Activated T-cell treated with anti-CD3 and anti-CD28 coated beads, Interleukin-2, amount 50 U/mL, for 4 hours (primary cell): ENCODE measurements around the gene DSTN. TPM values are rescaled to one million over a fixed set of nuclear protein-coding genes. Genes with fewer than 3 reads are reported as not detected.

Experiments used
- ATAC-seq, 2 donors: fragments of 200-7000 bp; cut with Tn5 transposase; one replicate each; pipeline ENCODE4 v1.10.0; 2021
- DNase-seq: peaks from one replicate; pipeline ENCODE4 v3.0.0-alpha.2; 2020
- H3K27me3 Mint-ChIP-seq: one replicate; pipeline ENCODE4 v1.8.0; 2021; ENCODE audit warnings: low read depth, mixed read lengths
- H3K36me3 Mint-ChIP-seq: one replicate; pipeline ENCODE4 v1.8.0; 2022; ENCODE audit warnings: mixed read lengths; ENCODE audit not compliant: insufficient read depth
- H3K4me1 Mint-ChIP-seq: one replicate; pipeline ENCODE4 v1.8.0; 2021; ENCODE audit warnings: low read depth, mixed read lengths
- H3K4me3 Mint-ChIP-seq: one replicate; pipeline ENCODE4 v1.8.0; 2021; ENCODE audit warnings: mild to moderate bottlenecking, moderate library complexity, mixed read lengths
- H3K9me3 Mint-ChIP-seq: one replicate; pipeline ENCODE4 v1.8.0; 2021; ENCODE audit warnings: mixed read lengths
- total RNA-seq, 3 donors: library from RNA; stranded (reverse); gene quantifications; one replicate each; pipeline ENCODE4 v1.2.1, GENCODE V29; 2021

The DSTN gene
- total RNA-seq, 3 donors from 2014 or later: 55.0 to 70.3 (median 63.6) TPM

- H3K4me3 Mint-ChIP-seq: no peak overlapping the region
- H3K4me1 Mint-ChIP-seq: peaks cover 13% of the 10 kb centered on the region
Measured at GRCh38 chr20:17645010-17645409, 75.1 kb downstream of the DSTN start.

GRCh38 chr20:17645546-17646208 lies 75.8 kb downstream of the DSTN start:
- Mint-ChIP-seq H3K9me3 (no peaks in the 10 kb centered on the region), H3K27me3 (no peaks in the 10 kb centered on the region), H3K36me3 (no peaks in the 10 kb centered on the region), H3K4me1 (peaks cover 13% of the 10 kb centered on the region), H3K4me3 (no peak overlapping the region)
- no peak for ATAC-seq
- DNase-seq: no peak

More at GRCh38 chr20:17645010-17645409, 75.1 kb downstream of the DSTN start:
- no peaks in the 10 kb centered on the region for H3K9me3 Mint-ChIP-seq
- no peaks in the 10 kb centered on the region for H3K36me3 Mint-ChIP-seq
- ATAC-seq (no peak), DNase-seq (no peak)
- no peaks in the 10 kb centered on the region for H3K27me3 Mint-ChIP-seq

GRCh38 chr20:17646209-17646960 lies 76.5 kb downstream of the DSTN start:
- Mint-ChIP-seq H3K36me3 (no peaks in the 10 kb centered on the region), H3K9me3 (no peaks in the 10 kb centered on the region), H3K27me3 (no peaks in the 10 kb centered on the region), H3K4me1 (peaks cover 13% of the 10 kb centered on the region), H3K4me3 (no peak overlapping the region)
- ATAC-seq (no peak), DNase-seq (no peak)

- H3K9me3 Mint-ChIP-seq: no peaks in the 10 kb centered on the region
- H3K27me3 Mint-ChIP-seq: no peaks in the 10 kb centered on the region
- ATAC-seq (no peak), DNase-seq (no peak)
- no peak overlapping the region for H3K4me3 Mint-ChIP-seq
- H3K36me3 Mint-ChIP-seq: no peaks in the 10 kb centered on the region
- peaks cover 13% of the 10 kb centered on the region for H3K4me1 Mint-ChIP-seq
Measured at GRCh38 chr20:17646961-17647301, 77.1 kb downstream of the DSTN start.

GRCh38 chr20:17647391-17648314 lies 77.8 kb downstream of the DSTN start:
- Mint-ChIP-seq H3K9me3 (no peaks in the 10 kb centered on the region), H3K27me3 (no peaks in the 10 kb centered on the region), H3K4me1 (peaks cover 13% of the 10 kb centered on the region), H3K4me3 (no peak overlapping the region), H3K36me3 (no peaks in the 10 kb centered on the region)
- ATAC-seq: no peak
- no peak for DNase-seq

GRCh38 chr20:17648315-17648646 lies 78.4 kb downstream of the DSTN start:
- Mint-ChIP-seq H3K4me3 (no peak overlapping the region), H3K36me3 (no peaks in the 10 kb centered on the region), H3K4me1 (peaks cover 13% of the 10 kb centered on the region), H3K27me3 (no peaks in the 10 kb centered on the region), H3K9me3 (no peaks in the 10 kb centered on the region)
- DNase-seq (no peak), ATAC-seq (no peak)

GRCh38 chr20:17648791-17649730 lies 79.2 kb downstream of the DSTN start:
- DNase-seq: peak; percentile 21
- Mint-ChIP-seq H3K4me3 (no peak overlapping the region), H3K4me1 (peaks cover 11% of the 10 kb centered on the region), H3K9me3 (no peaks in the 10 kb centered on the region), H3K36me3 (no peaks in the 10 kb centered on the region), H3K27me3 (no peaks in the 10 kb centered on the region)
- peak; percentile 46 to 57 for ATAC-seq

GRCh38 chr20:17650301-17651128 lies 80.6 kb downstream of the DSTN start:
- H3K4me3 Mint-ChIP-seq: no peak overlapping the region
- ATAC-seq (no peak), DNase-seq (no peak)
- no peaks in the 10 kb centered on the region for H3K9me3 Mint-ChIP-seq
- H3K36me3 Mint-ChIP-seq: no peaks in the 10 kb centered on the region
- H3K27me3 Mint-ChIP-seq: no peaks in the 10 kb centered on the region
- peaks cover 11% of the 10 kb centered on the region for H3K4me1 Mint-ChIP-seq

GRCh38 chr20:17651129-17651759 lies 81.4 kb downstream of the DSTN start:
- ATAC-seq: no peak

GRCh38 chr20:17651760-17652388 lies 82.0 kb downstream of the DSTN start:
- Mint-ChIP-seq H3K9me3 (no peaks in the 10 kb centered on the region), H3K36me3 (peaks cover 2% of the 10 kb centered on the region), H3K4me3 (no peak overlapping the region), H3K27me3 (no peaks in the 10 kb centered on the region), H3K4me1 (peaks cover 11% of the 10 kb centered on the region)
- ATAC-seq (no peak), DNase-seq (no peak)

More at GRCh38 chr20:17651129-17651759, 81.4 kb downstream of the DSTN start:
- Mint-ChIP-seq H3K9me3 (no peaks in the 10 kb centered on the region), H3K27me3 (no peaks in the 10 kb centered on the region), H3K36me3 (no peaks in the 10 kb centered on the region), H3K4me3 (no peak overlapping the region), H3K4me1 (peaks cover 11% of the 10 kb centered on the region)
- no peak for DNase-seq

GRCh38 chr20:17652411-17652810 lies 82.5 kb downstream of the DSTN start:
- Mint-ChIP-seq H3K27me3 (no peaks in the 10 kb centered on the region), H3K4me1 (peaks cover 11% of the 10 kb centered on the region)
- ATAC-seq: no peak

GRCh38 chr20:17653835-17654648 lies 84.2 kb downstream of the DSTN start:
- ATAC-seq (no peak), DNase-seq (no peak)
- no peaks in the 10 kb centered on the region for H3K9me3 Mint-ChIP-seq
- no peaks in the 10 kb centered on the region for H3K27me3 Mint-ChIP-seq
- no peak overlapping the region for H3K4me3 Mint-ChIP-seq
- H3K4me1 Mint-ChIP-seq: peaks cover 5% of the 10 kb centered on the region
- peaks cover 17% of the 10 kb centered on the region for H3K36me3 Mint-ChIP-seq

More at GRCh38 chr20:17652411-17652810, 82.5 kb downstream of the DSTN start:
- DNase-seq: no peak
- no peaks in the 10 kb centered on the region for H3K9me3 Mint-ChIP-seq
- peaks cover 5% of the 10 kb centered on the region for H3K36me3 Mint-ChIP-seq
- no peak overlapping the region for H3K4me3 Mint-ChIP-seq
